Measurements from ENCODE around the gene ITIH5.

Gene ITIH5

DNA sequence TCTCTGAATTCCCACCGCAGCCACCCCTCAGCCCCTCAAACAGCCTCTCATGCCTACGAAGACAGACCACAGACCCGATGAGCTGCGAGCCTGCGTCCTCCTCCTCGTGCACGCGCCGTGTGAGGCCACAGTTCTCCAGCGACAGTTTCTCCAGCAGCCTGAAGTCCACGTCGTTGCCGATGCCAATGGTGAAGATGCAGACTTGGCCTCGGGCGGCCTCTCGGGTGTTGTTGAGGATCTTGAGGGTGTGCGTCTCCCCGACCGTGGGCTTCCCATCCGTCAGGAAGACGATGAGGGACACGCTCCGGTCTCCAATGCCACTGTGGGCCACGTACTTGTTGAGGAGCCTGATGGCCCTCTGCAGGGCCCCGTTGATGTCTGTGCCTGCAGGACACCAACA lies 87.1 kb downstream of the ITIH5 start:
- DNase-seq, result no peak

DNA sequence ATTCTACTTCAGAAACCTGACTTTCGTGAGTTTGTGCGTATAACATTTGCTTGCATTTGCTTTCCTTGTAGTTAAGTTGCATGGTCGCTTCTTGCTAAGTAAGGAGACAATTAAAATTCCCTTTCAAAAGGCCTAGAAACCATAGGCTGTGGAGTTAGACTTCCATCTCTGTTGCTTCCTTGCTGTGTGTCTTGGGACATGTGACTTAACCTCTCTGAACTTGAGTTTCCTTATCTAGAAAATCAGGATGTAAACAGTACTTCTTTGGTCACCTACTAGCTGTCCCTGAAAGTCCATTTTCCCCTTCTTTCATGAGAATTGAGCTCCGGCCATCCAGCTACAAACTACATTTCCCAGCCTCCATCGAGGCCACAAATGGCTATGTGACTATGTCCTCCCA lies 89.2 kb downstream of the ITIH5 start:
- DNase-seq, result no peak

DNA sequence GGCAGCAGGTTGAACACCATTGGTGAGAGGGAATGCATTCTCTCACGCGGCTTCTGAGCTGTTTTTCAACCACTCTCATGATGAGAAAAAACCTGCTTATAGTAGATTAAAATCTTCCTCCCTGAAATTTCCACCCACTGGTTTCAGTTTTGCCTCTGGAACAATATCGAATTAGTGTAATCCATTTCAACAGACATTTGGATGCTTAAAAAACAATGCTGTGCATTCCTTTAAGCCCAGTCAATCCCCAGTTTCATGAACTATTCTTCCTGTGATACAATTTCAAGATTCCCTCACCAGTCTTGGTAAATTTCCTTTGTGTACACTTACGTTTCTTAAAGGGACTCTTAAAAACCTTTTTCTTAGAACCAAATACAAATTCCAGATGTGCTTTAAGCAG lies 89.6 kb downstream of the ITIH5 start:
- no peak for DNase-seq

DNA sequence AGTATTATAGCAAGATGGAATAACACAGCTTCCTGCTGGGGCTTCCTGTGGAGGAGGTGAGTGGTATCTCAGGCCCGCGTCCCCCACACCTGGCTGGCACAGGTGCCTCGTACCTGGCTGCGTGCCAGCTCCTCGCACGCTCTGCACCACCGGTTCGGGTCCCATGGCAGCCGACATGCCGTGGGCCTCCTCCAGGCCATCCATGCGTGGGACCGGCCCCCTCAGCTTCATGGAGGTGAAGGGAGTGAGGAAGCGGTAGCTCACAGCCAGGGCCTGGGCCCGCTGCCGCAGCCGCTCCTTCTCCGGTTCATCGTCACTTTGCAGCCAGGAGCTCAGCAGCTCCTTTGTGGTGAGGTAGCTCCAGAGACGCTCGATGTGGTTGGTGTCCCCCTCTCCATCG lies 90.4 kb downstream of the ITIH5 start:
- no peak for DNase-seq

DNA sequence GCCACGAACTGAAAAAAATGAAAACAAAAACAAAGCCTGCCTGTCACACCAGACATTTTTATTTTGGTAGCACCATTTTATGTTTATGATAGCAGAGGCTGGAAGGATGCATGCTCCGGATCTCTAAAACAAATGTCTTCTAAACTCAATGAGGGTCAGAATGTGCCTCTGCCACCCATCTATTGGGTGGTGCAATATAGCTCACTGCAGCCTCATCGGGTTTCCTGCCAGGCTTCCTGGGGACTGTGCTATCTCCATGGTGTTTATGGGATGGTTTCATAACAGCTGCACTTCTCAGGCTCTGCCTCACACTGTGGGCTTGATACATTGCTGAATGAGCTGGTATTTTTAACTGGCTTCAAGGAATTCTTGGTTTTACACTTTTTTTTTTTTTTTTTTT lies 94.4 kb downstream of the ITIH5 start:
- no peak for DNase-seq

DNA sequence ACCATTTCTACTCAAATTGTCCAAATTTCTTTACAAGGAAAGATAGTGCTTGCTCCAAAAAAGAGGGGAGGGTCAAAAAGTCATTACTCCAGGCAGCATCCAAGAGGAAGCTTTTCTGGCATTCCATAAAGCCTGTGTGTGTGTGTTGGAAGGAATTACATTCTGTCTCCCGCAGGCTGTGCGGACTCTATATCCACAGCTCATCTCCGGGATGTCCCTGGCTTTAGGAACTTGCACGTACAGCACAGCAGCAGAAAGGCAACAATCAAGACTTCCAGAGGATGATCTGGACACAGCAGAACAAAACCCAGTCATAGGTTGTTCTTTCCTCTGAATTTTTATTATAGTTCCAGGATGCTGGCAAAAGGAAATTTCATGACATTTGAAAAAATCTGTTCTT lies 94.8 kb downstream of the ITIH5 start:
- DNase-seq, result no peak

DNA sequence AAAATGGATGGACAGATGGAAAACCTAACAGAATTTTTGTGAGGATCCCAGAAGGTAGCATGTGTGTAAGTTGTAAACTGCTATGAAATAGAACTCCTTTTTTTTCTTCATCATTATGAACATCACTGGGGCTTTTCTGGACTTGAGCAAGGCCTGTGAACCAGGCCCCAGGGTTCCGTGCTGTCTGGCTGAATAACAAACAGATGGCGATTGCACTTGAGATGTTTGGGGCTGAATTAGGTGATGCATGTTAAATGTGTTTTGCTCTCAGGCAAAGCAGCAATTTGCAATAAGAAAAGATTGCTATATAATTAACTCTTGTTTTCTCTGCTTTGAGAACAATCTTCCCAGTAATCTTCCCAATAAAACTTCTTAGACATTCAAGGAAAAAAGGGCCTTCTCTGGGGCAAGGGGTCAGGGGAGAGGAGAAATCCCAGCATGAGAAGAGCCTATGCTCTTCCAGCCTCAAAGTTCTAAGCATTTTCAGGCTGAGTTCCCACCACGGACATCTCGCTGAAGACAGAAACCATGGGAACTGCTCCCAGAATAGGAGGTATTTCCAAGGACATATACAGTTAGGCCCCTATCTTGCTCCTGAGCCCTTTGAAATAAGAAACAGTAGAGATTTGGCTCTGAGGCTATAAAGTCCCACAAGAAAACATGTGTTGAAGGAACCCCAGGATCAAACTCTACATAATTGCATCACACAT lies 98.7 kb downstream of the ITIH5 start:
- DNase-seq, result no peak

DNA sequence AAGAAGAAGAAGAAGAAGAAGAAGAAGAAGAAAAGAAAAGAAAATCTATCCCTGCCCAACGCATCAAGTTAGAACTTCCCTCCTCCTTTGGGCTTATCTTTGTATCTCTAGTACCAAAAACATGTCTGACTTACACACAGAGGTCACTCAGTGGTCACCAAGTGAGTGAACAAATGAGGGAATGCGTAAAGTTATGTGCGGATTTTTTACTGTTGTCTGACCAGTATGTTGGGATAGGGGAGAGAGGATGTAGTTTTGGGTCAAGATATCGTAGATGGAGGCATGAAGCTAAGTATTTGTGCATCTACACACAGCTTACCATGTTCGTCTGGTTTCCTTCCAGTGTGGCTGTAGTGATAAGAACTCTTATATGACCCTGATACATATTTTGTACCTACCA lies 99.9 kb downstream of the ITIH5 start:
- DNase-seq, result no peak

DNA sequence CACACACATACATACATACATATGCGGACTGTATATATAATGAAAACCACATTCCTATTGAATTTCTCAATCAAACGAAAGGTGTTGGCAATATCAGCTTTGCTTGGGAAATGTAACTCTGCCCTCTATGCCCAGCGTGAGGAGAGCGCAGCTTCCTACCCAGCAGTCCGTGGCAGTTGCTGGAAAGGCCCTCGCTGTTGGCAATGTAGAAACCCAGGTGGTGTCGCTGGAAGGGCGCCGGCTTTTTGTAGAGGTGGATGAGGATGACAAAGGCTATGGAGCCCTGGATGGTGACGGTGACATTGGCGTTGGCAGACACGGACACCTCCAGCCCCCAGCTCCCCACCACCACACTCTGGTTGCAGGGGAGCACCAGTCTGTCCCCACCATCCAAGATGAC lies 100.9 kb downstream of the ITIH5 start:
- no peak for DNase-seq

DNA sequence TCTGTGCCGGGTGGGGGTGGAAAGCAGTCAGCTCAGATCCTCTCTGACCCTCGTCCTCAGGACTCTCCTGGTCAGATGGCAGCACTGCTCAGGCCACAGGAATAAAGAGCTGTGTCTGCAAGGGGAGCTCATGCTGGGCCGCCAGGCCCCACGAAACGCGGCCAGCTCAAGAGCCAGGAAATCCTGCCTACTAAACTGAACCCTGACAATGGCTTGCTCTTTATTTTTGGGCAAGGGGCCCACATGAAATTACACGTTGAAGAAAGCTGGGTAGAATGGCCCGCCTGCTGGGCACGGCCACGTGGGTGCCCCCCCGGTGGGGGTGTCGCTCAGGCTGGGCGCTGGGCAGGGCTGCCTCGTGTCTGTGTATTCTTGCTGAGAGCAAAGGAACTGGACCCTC lies 103.0 kb downstream of the ITIH5 start:
- no peak for DNase-seq

DNA sequence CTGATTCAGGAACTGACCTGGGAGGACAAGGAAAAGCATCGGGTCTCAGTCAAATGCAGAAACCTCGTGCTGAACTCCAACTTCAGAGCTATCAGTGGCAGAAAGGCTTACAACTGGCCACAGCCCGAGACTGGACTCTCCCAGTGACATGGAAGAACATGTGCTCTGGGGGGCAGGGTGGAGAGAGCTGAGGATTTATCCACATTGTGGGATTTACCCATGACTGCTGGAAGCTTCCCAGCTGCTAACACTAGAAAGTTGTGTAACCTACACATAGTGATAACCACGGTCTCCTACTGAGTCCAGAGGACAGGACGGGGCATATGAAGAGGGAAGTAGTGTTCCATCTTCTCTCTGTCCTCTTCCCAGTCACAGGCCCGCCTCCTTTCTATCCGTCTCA lies 103.4 kb downstream of the ITIH5 start:
- no peak for DNase-seq

DNA sequence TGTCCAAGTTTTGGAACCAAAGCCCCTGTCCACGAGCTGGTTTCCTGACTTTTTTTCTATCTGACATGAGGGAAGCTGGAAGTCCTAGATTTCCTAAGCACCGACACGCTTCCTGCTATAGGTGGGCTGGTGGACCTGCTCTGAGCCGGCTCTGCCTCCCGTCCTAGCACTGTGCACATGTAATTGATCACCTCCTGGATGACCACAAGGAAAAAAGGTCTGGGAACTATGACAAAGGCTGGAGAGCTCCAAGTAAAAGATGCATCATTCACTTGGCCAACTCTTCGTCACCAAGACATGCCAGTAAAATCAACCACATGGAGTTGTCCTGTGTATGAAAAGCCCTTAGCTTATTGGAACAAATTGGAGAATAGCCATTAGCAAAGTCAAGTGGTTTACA lies 104.8 kb downstream of the ITIH5 start:
- no peak for DNase-seq

DNA sequence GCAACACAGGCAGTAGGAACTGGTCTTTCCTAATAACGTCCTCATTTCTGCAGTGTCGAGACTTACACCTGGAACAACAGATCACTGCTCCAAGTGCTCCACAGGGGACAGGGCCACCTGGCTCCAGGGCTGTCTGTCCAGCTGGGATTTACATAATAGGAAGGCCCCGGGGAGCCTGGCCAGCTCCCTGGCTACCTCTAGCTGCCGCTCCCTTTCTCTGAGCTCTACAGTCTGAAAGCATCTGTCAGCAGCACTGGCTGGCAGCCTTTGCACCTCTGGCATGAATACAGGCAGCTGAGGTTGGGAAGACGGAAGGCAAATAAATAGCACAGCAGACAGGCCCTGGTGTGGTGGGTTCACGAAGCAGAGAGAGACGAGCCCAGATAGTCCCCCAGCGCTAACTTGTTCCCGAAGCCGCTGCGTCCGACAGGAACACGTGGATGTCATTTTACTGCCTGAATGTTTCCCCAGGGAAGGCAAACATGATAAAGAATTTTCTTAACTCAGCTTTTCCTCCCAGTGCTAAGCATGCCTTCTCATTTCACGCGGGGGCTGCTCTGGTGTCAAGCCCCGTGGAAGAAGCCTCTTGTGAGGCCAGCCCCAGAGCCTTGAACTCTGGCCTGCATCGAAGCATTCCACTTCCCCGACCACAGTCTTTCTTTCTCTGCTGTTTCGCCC lies 105.4 kb downstream of the ITIH5 start:
- DNase-seq, result no peak

DNA sequence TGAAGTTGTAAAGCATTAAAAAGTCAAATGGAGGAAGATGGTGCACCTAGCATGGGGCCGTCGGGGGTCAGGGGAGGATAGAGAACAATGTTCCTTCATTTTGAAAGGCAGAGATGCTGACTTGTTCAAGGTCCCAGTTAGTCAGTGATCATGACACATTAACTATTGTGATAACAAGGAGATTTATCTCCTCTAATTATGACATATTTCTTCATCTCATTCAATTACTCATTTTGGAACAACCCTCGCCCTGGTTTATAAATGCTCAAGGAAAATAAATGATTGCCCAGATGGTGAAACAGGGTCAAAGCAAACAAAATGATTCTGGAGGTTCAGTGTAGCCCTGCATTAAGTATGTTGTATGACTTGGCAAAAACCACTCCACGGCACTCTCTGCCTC lies 106.2 kb downstream of the ITIH5 start:
- no peak for DNase-seq

DNA sequence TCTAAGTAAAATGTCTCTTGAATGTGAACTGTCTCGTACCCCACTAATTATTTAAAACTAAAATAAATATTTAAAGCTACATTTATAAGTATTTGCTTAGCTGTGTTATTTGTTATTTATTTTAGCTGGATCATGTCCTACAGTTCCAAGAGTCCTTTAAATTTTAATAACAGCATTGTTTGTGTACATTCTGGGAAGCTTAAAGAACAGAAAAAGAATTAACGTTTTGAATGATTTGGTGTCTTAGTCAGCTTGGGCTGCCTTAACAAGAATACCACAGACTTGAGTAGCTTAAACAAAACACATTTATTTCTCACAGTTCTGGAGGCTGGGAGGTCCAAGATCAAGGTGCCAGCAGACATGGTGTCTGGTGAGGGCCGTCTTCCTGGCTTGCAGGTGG lies 107.4 kb downstream of the ITIH5 start:
- DNase-seq, result no peak

DNA sequence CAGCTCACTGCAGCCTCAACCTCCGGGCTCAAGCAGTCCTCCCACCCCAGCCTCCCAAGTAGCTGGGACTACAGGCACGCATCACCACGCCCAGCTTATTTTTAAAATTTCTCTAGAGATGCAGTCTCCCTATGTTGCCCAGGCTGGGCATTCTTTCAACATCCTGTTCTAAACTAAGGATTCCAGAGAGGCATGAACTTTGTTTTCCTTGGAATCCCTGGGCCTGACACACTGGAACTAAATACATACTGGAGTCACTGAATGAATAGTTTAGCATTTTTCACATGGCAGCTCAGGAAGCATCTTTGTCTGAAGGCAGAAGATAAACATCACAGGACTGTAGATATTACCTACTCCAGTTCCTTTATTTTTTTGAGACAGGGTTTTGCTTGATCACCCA lies 108.7 kb downstream of the ITIH5 start:
- no peak for DNase-seq

DNA sequence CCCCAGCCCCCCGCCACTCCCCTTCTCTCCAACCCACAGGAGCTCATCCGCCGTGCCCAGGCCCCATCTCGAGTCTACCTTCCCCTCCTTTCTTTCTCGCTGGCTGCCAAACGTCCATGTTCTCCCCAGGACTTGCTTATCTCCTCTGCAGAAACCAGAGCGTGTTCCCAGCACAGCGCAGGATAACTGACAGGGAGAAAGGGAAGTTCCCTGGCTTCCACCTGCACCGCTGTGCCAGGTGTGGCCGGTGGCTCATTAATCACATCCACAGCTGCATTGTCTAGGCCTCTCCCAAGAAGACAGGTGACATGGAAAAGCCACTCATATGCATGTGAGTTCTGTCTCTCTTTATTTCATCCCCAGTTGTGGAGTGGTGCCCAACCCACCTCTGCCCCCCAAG lies 113.2 kb downstream of the ITIH5 start:
- no peak for DNase-seq

DNA sequence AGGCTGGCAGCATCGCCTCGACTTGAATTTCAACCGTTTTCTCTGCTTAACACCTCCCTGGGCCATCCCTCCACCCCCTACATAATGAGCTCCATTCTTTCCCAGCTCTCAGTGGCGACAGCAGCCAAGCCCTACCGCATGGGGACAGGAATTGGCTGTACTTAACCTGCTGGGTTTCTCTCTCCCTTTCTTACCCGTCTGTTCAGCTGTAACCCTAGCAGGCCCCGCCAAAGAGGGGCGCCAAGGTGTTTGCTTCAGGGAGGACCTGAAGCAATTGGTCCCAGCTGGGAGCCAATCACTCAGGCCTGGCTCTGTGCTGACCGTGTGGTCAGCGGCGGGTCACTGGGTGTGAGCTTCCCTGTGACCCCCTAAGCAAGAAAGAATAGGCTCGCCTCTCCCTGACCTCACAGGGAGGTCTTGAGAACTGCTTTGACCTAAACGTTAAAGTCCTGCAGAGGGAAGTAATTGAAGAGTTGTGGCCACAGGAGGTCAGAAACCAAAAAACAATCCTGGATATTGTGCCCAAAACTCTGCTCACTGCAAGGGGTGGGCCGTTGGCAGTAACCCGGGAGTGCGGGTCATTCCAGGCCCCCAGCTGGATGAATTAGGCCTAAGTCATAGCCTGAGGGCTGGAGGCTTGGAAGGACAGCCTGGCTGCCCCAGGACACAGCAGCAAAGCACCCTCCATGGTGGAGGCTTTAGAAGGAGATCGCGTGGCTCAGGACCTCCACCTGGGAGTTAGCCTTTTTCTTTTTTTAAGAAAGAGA lies 114.6 kb downstream of the ITIH5 start:
- no peak for DNase-seq

DNA sequence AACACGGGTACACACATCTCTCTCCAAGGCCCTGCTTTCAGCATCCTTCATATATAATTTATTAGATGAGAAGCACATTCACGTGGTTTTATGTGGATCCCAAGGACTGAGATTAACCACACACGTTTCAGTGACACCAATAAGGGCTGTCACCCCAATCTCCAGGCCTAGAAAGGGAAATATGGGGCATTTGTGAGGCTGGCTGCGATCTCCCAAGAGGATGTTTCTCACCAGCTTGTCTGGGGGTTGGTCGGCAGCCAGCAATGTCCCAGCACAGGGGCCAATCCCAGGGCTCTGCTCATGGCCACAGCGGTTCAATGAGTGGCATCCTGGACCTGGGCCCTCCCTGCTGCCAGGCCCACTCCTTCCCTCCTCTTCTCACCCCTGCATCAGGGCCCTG lies 115.5 kb downstream of the ITIH5 start:
- DNase-seq, result no peak

DNA sequence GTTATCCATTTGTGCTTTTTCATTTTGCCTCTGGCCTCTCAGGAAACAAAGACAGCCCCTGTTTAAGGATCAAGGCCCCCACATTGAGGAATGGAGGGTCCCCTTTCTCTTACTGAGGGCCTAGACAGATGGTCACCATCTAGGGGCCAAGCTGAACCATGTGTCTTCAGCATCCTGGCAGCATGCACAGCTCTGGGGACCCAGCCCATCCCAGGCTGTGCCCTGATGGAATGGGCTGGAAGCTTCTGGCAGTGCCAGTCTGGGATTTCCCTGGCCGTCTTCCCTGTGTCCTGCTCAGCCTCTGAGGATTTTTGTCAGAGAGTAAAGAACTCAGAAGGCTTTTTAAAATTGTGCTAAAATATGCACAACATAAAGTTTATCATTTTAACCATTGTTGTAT lies 116.8 kb downstream of the ITIH5 start:
- no peak for DNase-seq

DNA sequence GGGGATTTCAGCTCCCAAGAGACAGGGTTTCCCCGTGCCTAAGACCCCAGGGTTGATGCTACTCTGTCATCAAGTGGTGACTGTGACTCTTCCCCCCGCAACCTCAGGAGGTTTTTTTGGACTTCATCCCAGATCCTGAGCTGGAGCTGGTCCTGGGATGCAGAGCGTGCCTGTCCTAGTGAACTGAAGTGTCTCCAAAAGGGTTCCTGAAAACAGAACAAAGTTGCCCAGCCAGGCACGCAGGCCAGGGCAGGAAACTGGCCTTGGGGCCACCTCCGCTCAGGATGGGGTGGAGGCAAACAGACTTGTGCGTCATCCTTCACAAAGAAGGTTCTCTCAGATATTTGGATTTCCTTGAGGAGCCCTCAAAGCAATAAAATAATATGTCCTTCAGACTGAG lies 118.9 kb downstream of the ITIH5 start:
- no peak for DNase-seq

DNA sequence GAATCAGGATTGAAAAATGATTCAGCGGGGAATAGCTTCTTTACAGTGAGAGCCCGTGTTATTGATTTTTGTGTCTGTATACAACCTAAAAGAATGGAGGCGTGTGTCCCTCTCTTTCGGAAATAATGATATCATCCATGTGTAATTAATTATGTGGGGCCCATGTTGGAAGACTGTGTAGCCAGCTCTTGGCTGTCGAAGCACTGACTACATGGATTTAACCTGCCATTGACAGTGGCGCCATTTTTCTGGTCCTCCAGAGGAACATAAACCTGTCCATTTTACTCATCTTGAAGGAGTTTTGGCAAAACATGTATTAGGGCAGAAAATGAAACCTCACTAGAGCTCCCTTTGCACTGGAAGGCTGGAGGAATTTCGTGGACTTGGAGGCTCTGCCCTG lies 119.6 kb downstream of the ITIH5 start:
- DNase-seq, result no peak

DNA sequence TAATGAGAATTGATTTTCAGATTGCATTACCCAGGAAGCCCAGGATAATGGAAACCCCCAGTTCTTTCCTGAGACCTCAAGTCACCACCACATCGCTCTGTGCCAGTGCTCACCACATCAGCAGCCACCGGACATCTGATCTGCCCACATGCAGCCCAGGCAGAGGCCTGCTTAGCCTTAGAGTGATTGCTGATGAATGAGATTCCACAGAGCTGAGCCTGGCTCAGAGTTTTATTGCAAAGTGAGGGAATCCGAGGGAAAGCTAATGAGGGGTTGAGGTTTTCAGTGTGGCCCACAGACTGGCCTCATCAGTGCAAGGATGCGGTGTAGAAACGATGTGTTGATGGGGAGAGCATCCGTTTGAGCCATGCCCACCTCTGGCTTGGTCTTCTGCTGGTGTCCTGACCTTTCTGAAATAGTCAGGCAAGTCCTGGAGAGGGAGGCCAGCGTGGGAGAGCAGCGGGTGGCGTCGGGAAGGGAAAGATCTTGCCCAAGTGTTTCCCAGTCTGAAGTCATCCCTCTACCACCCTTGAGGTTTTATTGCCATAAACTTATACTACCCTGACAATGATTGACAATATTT lies 120.3 kb downstream of the ITIH5 start:
- no peak for DNase-seq

DNA sequence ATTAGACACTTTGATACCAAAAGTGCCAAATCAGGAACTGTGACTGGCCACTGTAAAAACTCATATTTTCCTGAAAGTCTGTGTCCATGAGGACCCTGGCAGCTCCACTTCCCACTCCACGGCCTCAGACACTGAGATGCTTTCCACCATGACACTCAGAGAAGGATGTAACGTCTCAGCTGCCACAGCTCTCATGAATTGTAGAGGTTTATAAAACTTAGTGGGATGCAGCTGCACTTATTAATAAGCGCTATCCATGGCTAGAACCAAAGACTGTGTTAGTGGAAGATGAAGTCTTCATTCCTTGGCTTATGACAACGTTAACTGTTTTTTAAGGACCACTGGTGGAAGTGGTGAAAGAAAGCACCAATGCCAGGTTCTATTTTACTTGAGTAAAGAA lies 121.0 kb downstream of the ITIH5 start:
- DNase-seq, result no peak
